Neural crest cell (in vitro differentiated cells): Measurements from ENCODE around the gene TACC2. TPM values are rescaled to one million over a fixed set of nuclear protein-coding genes. Genes with fewer than 3 reads are reported as not detected.

Source experiments
- DNase-seq: peaks from one replicate; pipeline ENCODE4 v3.0.0; 2021; ENCODE audit warnings: low read depth, mixed read lengths, low spot score
- H3K27ac Mint-ChIP-seq: one replicate; pipeline ENCODE4 v1.8.0; 2021; ENCODE audit warnings: mild to moderate bottlenecking, mixed read lengths; ENCODE audit not compliant: unreplicated experiment
- H3K27me3 Mint-ChIP-seq: 2 replicates; pipeline ENCODE4 v1.8.0; 2021; ENCODE audit warnings: low read depth, mild to moderate bottlenecking, mixed read lengths
- H3K36me3 Mint-ChIP-seq: 2 replicates; pipeline ENCODE4 v1.8.0; 2021; ENCODE audit warnings: low read depth, mild to moderate bottlenecking, mixed read lengths
- H3K4me1 Mint-ChIP-seq: 2 replicates; pipeline ENCODE4 v1.8.0; 2021; ENCODE audit warnings: mixed read lengths
- H3K4me3 Mint-ChIP-seq: one replicate; pipeline ENCODE4 v1.8.0; 2021; ENCODE audit warnings: mild to moderate bottlenecking, mixed read lengths
- H3K9me3 Mint-ChIP-seq: 2 replicates; pipeline ENCODE4 v1.8.0; 2021; ENCODE audit warnings: mixed read lengths
- CTCF ChIP-seq: fragments of 200-600 bp; sonication (generic); conservative IDR thresholded peaks from 2 replicates; pipeline ENCODE4 v1.5.0; 2021; ENCODE audit warnings: antibody characterized with exemption, mild to moderate bottlenecking
- total RNA-seq: library from RNA; stranded (reverse); gene quantifications from 2 replicates; pipeline ENCODE4 v1.2.1, GENCODE V29; 2021

The TACC2 gene
- total RNA-seq, 1 donor from 2014 or later = 48.2 TPM

- H3K4me3 Mint-ChIP-seq = peak overlapping the region; percentile 96
Measured at GRCh38 chr10:122163174-122164022, 174.4 kb downstream of the TACC2 start.

GRCh38 chr10:122164023-122164601 lies 175.1 kb downstream of the TACC2 start:
- H3K4me3 Mint-ChIP-seq = peak overlapping the region; percentile 96
- no peak for TF ChIP-seq CTCF

More at GRCh38 chr10:122163174-122164022, 174.4 kb downstream of the TACC2 start:
- Mint-ChIP-seq H3K36me3 (peaks cover 2% of the 10 kb centered on the region), H3K9me3 (no peaks in the 10 kb centered on the region), H3K27ac (peak overlapping the region; percentile 94), H3K27me3 (no peaks in the 10 kb centered on the region), H3K4me1 (peaks cover 59% of the 10 kb centered on the region)
- peak; percentile 86 for DNase-seq
- peak; percentile 11 for TF ChIP-seq CTCF

GRCh38 chr10:122164815-122165483 lies 176.0 kb downstream of the TACC2 start:
- Mint-ChIP-seq H3K36me3 (no peaks in the 10 kb centered on the region), H3K4me3 (peak overlapping the region; percentile 96), H3K9me3 (no peaks in the 10 kb centered on the region), H3K27me3 (no peaks in the 10 kb centered on the region), H3K27ac (peak overlapping the region; percentile 94), H3K4me1 (peaks cover 60% of the 10 kb centered on the region)
- no peak for TF ChIP-seq CTCF
- no peak for DNase-seq

More at GRCh38 chr10:122164023-122164601, 175.1 kb downstream of the TACC2 start:
- Mint-ChIP-seq H3K27me3 (no peaks in the 10 kb centered on the region), H3K4me1 (peaks cover 61% of the 10 kb centered on the region), H3K27ac (peak overlapping the region; percentile 94), H3K9me3 (no peaks in the 10 kb centered on the region), H3K36me3 (no peaks in the 10 kb centered on the region)
- DNase-seq = peak; percentile 43

GRCh38 chr10:122165484-122166276 lies 176.7 kb downstream of the TACC2 start:
- Mint-ChIP-seq H3K4me1 (peaks cover 64% of the 10 kb centered on the region), H3K36me3 (peaks cover 2% of the 10 kb centered on the region), H3K27me3 (no peaks in the 10 kb centered on the region), H3K9me3 (no peaks in the 10 kb centered on the region), H3K27ac (peak overlapping the region; percentile 94), H3K4me3 (peak overlapping the region; percentile 96)
- no peak for DNase-seq
- TF ChIP-seq CTCF = no peak

GRCh38 chr10:122168101-122168500 lies 179.1 kb downstream of the TACC2 start:
- H3K27ac Mint-ChIP-seq = no peak overlapping the region
- peaks cover 3% of the 10 kb centered on the region for H3K36me3 Mint-ChIP-seq
- no peak overlapping the region for H3K4me3 Mint-ChIP-seq
- DNase-seq = no peak
- no peak for TF ChIP-seq CTCF
- H3K4me1 Mint-ChIP-seq = peaks cover 74% of the 10 kb centered on the region
- H3K27me3 Mint-ChIP-seq = no peaks in the 10 kb centered on the region
- H3K9me3 Mint-ChIP-seq = no peaks in the 10 kb centered on the region
